Endodermal cell (in vitro differentiated cells): ENCODE results near the gene TRMT2A. TPM values are rescaled to one million over a fixed set of nuclear protein-coding genes. Genes with fewer than 3 reads are reported as not detected.

ENCODE experiments used
- DNase-seq: peaks from one replicate; pipeline ENCODE4 v3.0.0-alpha.2; 2017
- H3K27ac ChIP-seq: 2 replicates; pipeline ENCODE4 v1.5.1; 2013; ENCODE audit warnings: mild to moderate bottlenecking, low read depth, low read length, moderate library complexity
- H3K27me3 ChIP-seq: 2 replicates; pipeline ENCODE4 v1.6.1; 2013; ENCODE audit warnings: mild to moderate bottlenecking, low read length, moderate library complexity; ENCODE audit not compliant: insufficient read depth, control insufficient read depth, poor library complexity, severe bottlenecking
- H3K36me3 ChIP-seq: 2 replicates; pipeline ENCODE4 v1.7.0; 2013; ENCODE audit warnings: mild to moderate bottlenecking, low read length, moderate library complexity; ENCODE audit not compliant: control insufficient read depth, insufficient read depth
- H3K4me1 ChIP-seq: one replicate; pipeline ENCODE4 v1.7.0; 2013; ENCODE audit warnings: low read length; ENCODE audit not compliant: control insufficient read depth, insufficient read depth
- H3K4me3 ChIP-seq: 2 replicates; pipeline ENCODE4 v1.5.1; 2013; ENCODE audit warnings: mild to moderate bottlenecking, low read length, moderate library complexity
- H3K9ac ChIP-seq: 2 replicates; pipeline ENCODE4 v1.6.1; 2013; ENCODE audit warnings: mild to moderate bottlenecking, low read length, moderate library complexity; ENCODE audit not compliant: poor library complexity, severe bottlenecking; ENCODE audit errors: extremely low read depth
- H3K9me3 ChIP-seq: 2 replicates; pipeline ENCODE4 v1.6.1; 2013; ENCODE audit warnings: mild to moderate bottlenecking, low read length, moderate library complexity; ENCODE audit not compliant: control insufficient read depth
- H3K27ac Mint-ChIP-seq: 2 replicates; pipeline ENCODE4 v1.8.0; 2020; ENCODE audit warnings: mixed read lengths
- H3K27me3 Mint-ChIP-seq: 2 replicates; pipeline ENCODE4 v1.8.0; 2021; ENCODE audit warnings: mild to moderate bottlenecking, mixed read lengths; ENCODE audit not compliant: insufficient read depth
- H3K36me3 Mint-ChIP-seq: 2 replicates; pipeline ENCODE4 v1.8.0; 2020; ENCODE audit warnings: low read depth, mixed read lengths
- H3K4me1 Mint-ChIP-seq: 2 replicates; pipeline ENCODE4 v1.8.0; 2020; ENCODE audit warnings: mixed read lengths
- H3K4me3 Mint-ChIP-seq: 2 replicates; pipeline ENCODE4 v1.8.0; 2020; ENCODE audit warnings: mild to moderate bottlenecking, moderate library complexity, mixed read lengths
- H3K9me3 Mint-ChIP-seq: 2 replicates; pipeline ENCODE4 v1.8.0; 2020; ENCODE audit warnings: mild to moderate bottlenecking, mixed read lengths
- CTCF ChIP-seq: fragments of 200-600 bp; sonication (generic); conservative IDR thresholded peaks from 2 replicates; pipeline ENCODE4 v1.5.0; 2021; ENCODE audit warnings: antibody characterized with exemption, mild to moderate bottlenecking
- WGBS, 2 experiments: methylation state at CpG; one replicate each; pipeline versions ENCODE4 v1.1.5 to v1.1.7; 2013; ENCODE audit warnings: missing lambda C conversion rate in 2 of 2, mixed read lengths in 1 of 2; ENCODE audit not compliant: insufficient coverage in 1 of 2, insufficient read length in 1 of 2; 5-methylcytosine and 5-hydroxymethylcytosine counted together
- total RNA-seq, 2 donors: library from RNA; stranded (reverse); fragmentation: NEBNext Ultra II Directional in 1 of 2; extraction: Animal tissue kit (Norgen Biotek cat#: 25700) in 1 of 2; gene quantifications; 2 replicates in 1 of 2; 3 replicates in 1 of 2; pipeline ENCODE4 v1.2.1, GENCODE V29; 2021

Gene TRMT2A
- total RNA-seq, 2 donors from 2014 or later: 45.6 to 55.2 TPM

DNA sequence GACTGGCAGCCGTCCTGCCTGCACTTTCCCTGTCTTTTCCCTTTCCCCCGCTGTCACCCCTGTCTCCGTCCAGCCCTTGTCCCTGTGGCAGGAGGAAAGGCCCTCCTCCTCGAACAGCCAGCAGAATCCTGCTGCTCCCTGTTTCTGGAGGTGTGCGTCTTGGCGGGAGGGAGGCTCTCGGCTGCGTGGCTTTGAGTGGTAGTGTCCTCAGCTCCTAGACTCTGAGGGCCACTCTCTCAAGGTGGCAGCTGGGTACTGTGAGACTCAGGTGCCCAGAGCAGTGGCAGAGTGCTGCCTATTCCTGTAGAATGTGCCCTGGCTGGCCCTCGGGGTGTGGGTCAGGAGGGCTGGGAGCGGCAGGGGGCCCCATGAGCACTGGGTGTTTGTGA is 10.2 kb downstream of the TRMT2A start:
- Mint-ChIP-seq H3K27ac (no peak overlapping the region), H3K9me3 (no peaks in the 10 kb centered on the region), H3K4me3 (no peak overlapping the region), H3K4me1 (no peaks in the 10 kb centered on the region), H3K36me3 (peaks cover 60% of the 10 kb centered on the region), H3K27me3 (no peaks in the 10 kb centered on the region)
- no peak for DNase-seq
- no peak for TF ChIP-seq CTCF
- Histone ChIP-seq H3K4me1 (no peaks in the 10 kb centered on the region), H3K27me3 (no peaks in the 10 kb centered on the region), H3K4me3 (no peak overlapping the region), H3K36me3 (peaks cover 76% of the 10 kb centered on the region), H3K27ac (no peak overlapping the region), H3K9ac (no peak overlapping the region), H3K9me3 (no peaks in the 10 kb centered on the region)
- 94 to 97% methylated on average over 10 of the region's 10 CpGs for WGBS, 2 experiments

DNA sequence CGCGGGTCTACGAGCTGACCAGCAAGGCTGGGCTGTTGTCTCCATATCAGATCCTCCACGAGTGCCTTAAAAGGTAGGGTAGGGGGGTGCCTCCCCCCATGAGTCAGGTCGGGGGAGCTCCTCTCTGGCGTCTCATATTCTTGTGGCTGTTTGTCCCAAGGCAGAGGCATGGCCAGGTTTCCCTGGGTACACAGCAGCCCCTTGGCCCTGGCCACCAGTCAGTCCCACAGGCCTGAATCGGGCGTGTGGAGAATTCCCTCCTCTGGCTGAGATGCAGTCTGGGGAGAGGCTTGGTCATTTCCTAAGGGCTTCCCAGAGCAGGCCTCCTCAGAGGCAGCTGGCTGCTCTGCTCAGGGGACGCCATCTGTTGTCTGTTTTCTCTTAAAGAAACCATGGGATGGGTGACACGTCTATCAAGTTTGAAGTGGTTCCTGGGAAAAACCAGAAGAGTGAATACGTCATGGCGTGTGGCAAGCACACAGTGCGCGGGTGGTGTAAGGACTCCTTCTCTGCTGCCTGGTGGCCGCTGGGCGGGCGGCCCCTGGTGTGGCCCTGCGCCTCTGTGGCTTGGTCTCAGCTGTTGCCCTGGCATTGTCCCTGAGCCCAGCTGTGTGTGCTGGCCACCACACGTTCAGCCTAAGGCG is 10.7 kb downstream of the TRMT2A start:
- no peaks in the 10 kb centered on the region for H3K9me3 ChIP-seq
- peaks cover 61% of the 10 kb centered on the region for H3K36me3 Mint-ChIP-seq
- TF ChIP-seq CTCF: no peak
- H3K27ac Mint-ChIP-seq: no peak overlapping the region
- H3K4me3 Mint-ChIP-seq: no peak overlapping the region
- H3K9me3 Mint-ChIP-seq: no peaks in the 10 kb centered on the region
- H3K4me1 Mint-ChIP-seq: no peaks in the 10 kb centered on the region
- no peaks in the 10 kb centered on the region for H3K27me3 ChIP-seq
- WGBS, 2 experiments: 94 to 96% methylated on average over 17 to 20 of the region's 20 CpGs
- H3K4me3 ChIP-seq: no peak overlapping the region
- H3K27ac ChIP-seq: peak overlapping the region; percentile 44
- H3K27me3 Mint-ChIP-seq: no peaks in the 10 kb centered on the region
- DNase-seq: no peak
- no peaks in the 10 kb centered on the region for H3K4me1 ChIP-seq
- no peak overlapping the region for H3K9ac ChIP-seq
- peaks cover 80% of the 10 kb centered on the region for H3K36me3 ChIP-seq

- no peak overlapping the region for H3K27ac Mint-ChIP-seq
- peaks cover 63% of the 10 kb centered on the region for H3K36me3 Mint-ChIP-seq
- Histone ChIP-seq H3K9ac (no peak overlapping the region), H3K4me3 (no peak overlapping the region), H3K27ac (peak overlapping the region; percentile 44), H3K9me3 (no peaks in the 10 kb centered on the region), H3K27me3 (no peaks in the 10 kb centered on the region), H3K4me1 (no peaks in the 10 kb centered on the region), H3K36me3 (peaks cover 82% of the 10 kb centered on the region)
- no peaks in the 10 kb centered on the region for H3K4me1 Mint-ChIP-seq
- no peaks in the 10 kb centered on the region for H3K9me3 Mint-ChIP-seq
- no peaks in the 10 kb centered on the region for H3K27me3 Mint-ChIP-seq
- no peak for TF ChIP-seq CTCF
- DNase-seq: no peak
- no peak overlapping the region for H3K4me3 Mint-ChIP-seq
- WGBS, 2 experiments: 96 to 100% methylated on average over 7 of the region's 7 CpGs
Observed at GRCh38 chr22:20105456-20106204, 11.4 kb downstream of the TRMT2A start.
